ENCODE results near the gene POU3F4. TPM values are rescaled to one million over a fixed set of nuclear protein-coding genes. Genes with fewer than 3 reads are reported as not detected.

The POU3F4 gene
- total RNA-seq, 4 donors from 2014 or later = not detected

DNA sequence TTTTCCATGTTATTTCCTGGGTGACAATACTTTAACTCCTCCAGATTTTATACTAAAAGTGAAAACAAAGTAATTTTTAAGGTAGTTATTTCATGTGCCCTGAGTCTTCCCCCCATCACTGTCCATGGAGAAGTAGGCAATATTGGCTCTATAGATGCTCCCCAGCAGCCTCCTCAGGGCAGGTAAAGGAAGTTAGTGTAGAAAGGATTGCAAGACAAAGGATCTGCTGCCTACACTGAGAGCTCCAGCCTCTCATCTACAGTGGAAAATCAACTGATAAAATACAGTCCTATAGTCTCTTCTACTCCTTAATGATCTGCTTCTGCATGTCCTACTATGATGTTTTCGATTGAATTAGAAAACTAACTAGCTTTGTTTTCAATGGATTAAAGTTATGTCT, 8.5 kb downstream of the POU3F4 start:
- no peak for TF ChIP-seq POLR2A (IDR thresholded peaks at IDR 0.05)
- TF ChIP-seq, protein P1, sequence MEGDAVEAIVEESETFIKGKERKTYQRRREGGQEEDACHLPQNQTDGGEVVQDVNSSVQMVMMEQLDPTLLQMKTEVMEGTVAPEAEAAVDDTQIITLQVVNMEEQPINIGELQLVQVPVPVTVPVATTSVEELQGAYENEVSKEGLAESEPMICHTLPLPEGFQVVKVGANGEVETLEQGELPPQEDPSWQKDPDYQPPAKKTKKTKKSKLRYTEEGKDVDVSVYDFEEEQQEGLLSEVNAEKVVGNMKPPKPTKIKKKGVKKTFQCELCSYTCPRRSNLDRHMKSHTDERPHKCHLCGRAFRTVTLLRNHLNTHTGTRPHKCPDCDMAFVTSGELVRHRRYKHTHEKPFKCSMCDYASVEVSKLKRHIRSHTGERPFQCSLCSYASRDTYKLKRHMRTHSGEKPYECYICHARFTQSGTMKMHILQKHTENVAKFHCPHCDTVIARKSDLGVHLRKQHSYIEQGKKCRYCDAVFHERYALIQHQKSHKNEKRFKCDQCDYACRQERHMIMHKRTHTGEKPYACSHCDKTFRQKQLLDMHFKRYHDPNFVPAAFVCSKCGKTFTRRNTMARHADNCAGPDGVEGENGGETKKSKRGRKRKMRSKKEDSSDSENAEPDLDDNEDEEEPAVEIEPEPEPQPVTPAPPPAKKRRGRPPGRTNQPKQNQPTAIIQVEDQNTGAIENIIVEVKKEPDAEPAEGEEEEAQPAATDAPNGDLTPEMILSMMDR (IDR thresholded peaks at IDR 0.05) = no peak
- intact Hi-C loops (cut with DNase I; ENCODE audit: low total_unique reads) = no loop called here

GRCh38 chrX:83521905-83522304, 13.8 kb downstream of the POU3F4 start:
- WGBS, 2 donors = 83 to 88% methylated on average over 1 of the region's 1 CpG
- intact Hi-C loops (cut with DNase I; ENCODE audit: low total_unique reads) = no loop called here
- no peak for DNase-seq (ENCODE audit: low spot score in 2 of 2)
- H3K4me3 ChIP-seq (ENCODE audit: low read depth, poor library complexity, severe bottlenecking) = no peak overlapping the region
- no peak for TF ChIP-seq POLR2A (IDR thresholded peaks at IDR 0.05)
- TF ChIP-seq, protein P1 (IDR thresholded peaks at IDR 0.05) = no peak

More for the DNA sequence above, 8.5 kb downstream of the POU3F4 start:
- H3K4me3 ChIP-seq (ENCODE audit: low read depth, poor library complexity, severe bottlenecking) = no peak overlapping the region
- WGBS, 2 donors = 62 to 74% methylated on average over 1 of the region's 1 CpG
- DNase-seq (ENCODE audit: low spot score in 2 of 2) = no peak

DNA sequence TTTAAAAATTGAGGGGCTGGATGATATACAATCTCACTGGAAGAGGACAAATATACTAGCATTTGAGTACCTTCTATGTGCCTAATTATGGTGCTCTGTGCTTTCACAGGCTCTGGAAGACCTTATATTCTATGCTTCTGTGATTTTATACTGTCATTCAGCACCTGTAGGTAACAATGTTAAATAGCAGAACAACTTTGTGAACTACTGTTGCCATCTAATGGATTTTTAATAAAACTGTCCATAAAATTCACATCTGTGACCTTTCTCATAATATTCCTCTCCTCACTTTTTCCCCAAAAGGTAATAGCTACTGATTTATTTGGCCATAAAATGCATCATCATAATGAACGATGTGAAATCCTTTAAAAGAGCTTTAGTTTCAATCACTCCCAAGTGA, 21.9 kb downstream of the POU3F4 start:
- intact Hi-C loops (cut with DNase I; ENCODE audit: low total_unique reads) = no loop called here
- DNase-seq (ENCODE audit: low spot score in 2 of 2) = no peak
- WGBS, 2 donors = 44 to 63% methylated on average over 1 of the region's 1 CpG
- H3K4me3 ChIP-seq (ENCODE audit: low read depth, poor library complexity, severe bottlenecking) = no peak overlapping the region
- no peak for TF ChIP-seq POLR2A (IDR thresholded peaks at IDR 0.05)
- TF ChIP-seq, protein P1 (IDR thresholded peaks at IDR 0.05) = no peak

DNA sequence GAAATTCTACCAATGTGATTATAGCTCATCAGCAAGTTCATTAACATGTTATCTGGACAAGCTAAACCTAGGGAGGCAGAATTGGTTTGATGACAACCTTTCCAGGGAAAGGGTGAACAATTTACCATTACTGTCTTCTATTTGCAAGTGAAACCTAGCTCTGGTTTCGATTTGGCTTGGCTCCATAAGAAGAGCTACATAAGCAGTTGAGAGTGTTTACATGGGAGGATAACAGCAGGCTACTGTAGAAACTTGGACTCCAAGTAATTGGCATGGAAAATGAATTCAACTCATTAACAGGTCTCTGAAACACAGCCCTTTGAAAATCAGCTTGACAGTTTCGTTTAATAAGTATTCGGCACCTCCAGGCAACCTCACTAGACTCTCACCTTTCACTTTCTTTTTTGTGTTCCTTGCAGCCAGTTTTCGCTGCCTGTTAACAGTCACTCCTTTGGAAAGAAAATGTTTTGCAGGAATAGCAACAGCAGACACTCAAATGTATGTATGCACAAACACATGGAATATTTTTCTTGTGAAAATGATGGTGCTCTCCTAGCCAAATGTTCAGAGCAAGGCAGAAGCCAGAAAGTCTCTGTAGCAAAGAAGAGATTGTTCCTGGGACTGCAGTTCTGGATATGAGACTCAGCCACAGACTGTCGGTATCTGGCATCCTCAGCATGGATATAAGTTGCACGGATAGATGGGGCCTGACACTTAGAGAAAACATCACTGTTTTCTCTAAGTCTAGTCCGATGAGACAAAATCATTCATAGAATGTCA, 27.5 kb downstream of the POU3F4 start:
- DNase-seq (ENCODE audit: low spot score in 2 of 2) = no peak
- no peak overlapping the region for H3K4me3 ChIP-seq (ENCODE audit: low read depth, poor library complexity, severe bottlenecking)
- WGBS, 2 donors = 43 to 47% methylated on average over 7 of the region's 7 CpGs
- intact Hi-C loops (cut with DNase I; ENCODE audit: low total_unique reads) = no loop called here
- TF ChIP-seq, protein P1 (IDR thresholded peaks at IDR 0.05) = no peak
- no peak for TF ChIP-seq POLR2A (IDR thresholded peaks at IDR 0.05)
